Measurements from ENCODE around the gene ACY1.

DNA sequence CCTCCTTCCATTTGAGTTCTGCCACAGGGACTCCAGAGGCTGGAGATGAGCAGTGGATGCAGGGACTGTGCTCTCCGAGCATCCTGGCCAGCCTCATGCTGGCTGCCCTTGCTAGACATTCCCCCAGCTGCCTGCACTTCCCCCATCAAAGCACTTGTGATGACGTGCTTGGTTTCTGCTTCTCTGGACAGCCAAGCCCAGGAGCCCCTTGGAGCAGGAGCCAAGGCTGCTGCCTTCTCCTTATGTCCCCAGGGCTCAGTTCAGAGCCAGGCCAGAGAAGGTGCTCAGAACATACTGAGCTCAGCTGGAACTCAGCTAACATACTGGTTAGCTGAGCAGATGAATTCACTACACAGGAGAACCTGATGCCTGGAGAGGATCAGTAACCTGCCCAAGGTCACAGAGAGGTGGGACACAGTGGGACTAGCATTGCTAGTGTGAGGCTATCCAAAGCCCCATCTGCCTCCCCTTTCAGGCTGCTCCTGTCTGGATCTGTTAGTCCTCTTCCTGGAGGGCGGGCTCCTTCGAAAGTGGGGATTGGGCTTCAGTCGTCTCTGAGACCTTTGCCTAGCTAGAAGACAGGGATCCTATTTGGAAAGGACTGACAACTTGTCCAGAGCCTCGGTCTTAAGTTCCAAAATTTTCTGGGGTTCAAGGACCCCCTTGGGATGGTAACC, 20.3 kb upstream of the ACY1 start:
- no peak for TF ChIP-seq ZNF777 (CRISPR knock-in tag; IDR thresholded peaks at IDR 0.05)
- no peak for TF ChIP-seq NR2C2 (CRISPR knock-in tag; IDR thresholded peaks at IDR 0.05; ENCODE audit: borderline replicate concordance)
- no peak for TF ChIP-seq ZNF660 (CRISPR knock-in tag; IDR thresholded peaks at IDR 0.05; ENCODE audit: borderline replicate concordance, low read depth)
- no peak for TF ChIP-seq TARDBP (CRISPR knock-in tag; IDR thresholded peaks at IDR 0.05)
- TF ChIP-seq, protein P1, sequence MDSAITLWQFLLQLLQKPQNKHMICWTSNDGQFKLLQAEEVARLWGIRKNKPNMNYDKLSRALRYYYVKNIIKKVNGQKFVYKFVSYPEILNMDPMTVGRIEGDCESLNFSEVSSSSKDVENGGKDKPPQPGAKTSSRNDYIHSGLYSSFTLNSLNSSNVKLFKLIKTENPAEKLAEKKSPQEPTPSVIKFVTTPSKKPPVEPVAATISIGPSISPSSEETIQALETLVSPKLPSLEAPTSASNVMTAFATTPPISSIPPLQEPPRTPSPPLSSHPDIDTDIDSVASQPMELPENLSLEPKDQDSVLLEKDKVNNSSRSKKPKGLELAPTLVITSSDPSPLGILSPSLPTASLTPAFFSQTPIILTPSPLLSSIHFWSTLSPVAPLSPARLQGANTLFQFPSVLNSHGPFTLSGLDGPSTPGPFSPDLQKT (CRISPR knock-in tag; IDR thresholded peaks at IDR 0.05; ENCODE audit: borderline replicate concordance) = no peak
- TF ChIP-seq EZH2 (conservative IDR thresholded peaks at IDR 0.05; ENCODE audit: low read depth, low read length) = no peak
- no peak for TF ChIP-seq MEIS1 (CRISPR knock-in tag; IDR thresholded peaks at IDR 0.05; ENCODE audit: borderline replicate concordance)
- no peak for TF ChIP-seq PCBP2 (optimal IDR thresholded peaks at IDR 0.05; ENCODE audit: low read depth, low read length, poor library complexity, severe bottlenecking)
- TF ChIP-seq CREB3 (CRISPR knock-in tag; IDR thresholded peaks at IDR 0.05) = no peak
- TF ChIP-seq, protein P2, sequence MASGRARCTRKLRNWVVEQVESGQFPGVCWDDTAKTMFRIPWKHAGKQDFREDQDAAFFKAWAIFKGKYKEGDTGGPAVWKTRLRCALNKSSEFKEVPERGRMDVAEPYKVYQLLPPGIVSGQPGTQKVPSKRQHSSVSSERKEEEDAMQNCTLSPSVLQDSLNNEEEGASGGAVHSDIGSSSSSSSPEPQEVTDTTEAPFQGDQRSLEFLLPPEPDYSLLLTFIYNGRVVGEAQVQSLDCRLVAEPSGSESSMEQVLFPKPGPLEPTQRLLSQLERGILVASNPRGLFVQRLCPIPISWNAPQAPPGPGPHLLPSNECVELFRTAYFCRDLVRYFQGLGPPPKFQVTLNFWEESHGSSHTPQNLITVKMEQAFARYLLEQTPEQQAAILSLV (CRISPR knock-in tag; IDR thresholded peaks at IDR 0.05; ENCODE audit: borderline replicate concordance) = no peak
- no peak for TF ChIP-seq CTCF (CRISPR knock-in tag; IDR thresholded peaks at IDR 0.05)
- no peak for TF ChIP-seq ZNF589 (CRISPR knock-in tag; conservative IDR thresholded peaks at IDR 0.05)
- no peak for TF ChIP-seq TFE3 (CRISPR knock-in tag; IDR thresholded peaks at IDR 0.05)

Data from HepG2 (cell line).